Prostate gland (tissue), 2 donors: ENCODE results near the gene ERCC6. TPM values are rescaled to one million over a fixed set of nuclear protein-coding genes. Genes with fewer than 3 reads are reported as not detected.

ENCODE experiments used
- DNase-seq: peaks from one replicate; pipeline ENCODE4 v3.0.0-alpha.2; 2019; ENCODE audit warnings: low spot score
- H3K27ac ChIP-seq, 2 donors: fragments of 200-600 bp; sonication (generic); 2 replicates each; pipeline ENCODE4 v1.5.1; 2017 to 2019
- H3K27me3 ChIP-seq: fragments of 200-600 bp; sonication (generic); replicated peaks from 2 replicates; pipeline ENCODE4 v1.5.1; 2019; ENCODE audit not compliant: insufficient read depth
- H3K36me3 ChIP-seq, 2 donors: fragments of 200-600 bp; sonication (generic); 1 replicate in 1 of 2; 2 replicates in 1 of 2; pipeline versions ENCODE4 v1.5.1 to v1.8.1; 2017 to 2019
- H3K4me1 ChIP-seq: fragments of 200-600 bp; sonication (generic); replicated peaks from 2 replicates; pipeline ENCODE4 v1.5.1; 2019
- H3K4me3 ChIP-seq, 2 donors: fragments of 200-600 bp; sonication (generic); 2 replicates each; pipeline ENCODE4 v1.5.1; 2017 to 2019
- H3K9me3 ChIP-seq: fragments of 200-600 bp; sonication (generic); 2 replicates; pipeline ENCODE4 v1.5.1; 2017
- POLR2A ChIP-seq: fragments of 450-650 bp; IDR thresholded peaks from one replicate; pipeline ENCODE4 v1.6.1; 2016; ENCODE audit warnings: antibody characterized with exemption, mild to moderate bottlenecking
- POLR2AphosphoS5 ChIP-seq: sonication (generic); formaldehyde crosslinking; IDR thresholded peaks from one replicate; pipeline ENCODE4 v1.6.1; 2017; ENCODE audit warnings: antibody characterized with exemption
- WGBS: methylation state at CpG from one replicate; pipeline ENCODE4 v1.1.5; 2018; 5-methylcytosine and 5-hydroxymethylcytosine counted together
- intact Hi-C: fragments of 100-400 bp; cut with DNase I; formaldehyde crosslinking; loops from one replicate; pipeline ENCODE4 v1.14.2; 2022
- total RNA-seq, 2 donors: library from RNA; depleted of rRNA; stranded (reverse); fragments of >200 nt; gene quantifications; one replicate each; pipeline ENCODE4 v1.1.0, GENCODE V29; 2016
- TF ChIP-seq, protein P1 (sequence below), 4 experiments: fragments of 200-600 bp in 2 of 4; fragments of 450-650 bp in 2 of 4; sonication (generic) in 2 of 4; IDR thresholded peaks; 1 replicate in 3 of 4; 2 replicates in 1 of 4; pipeline ENCODE4 v1.5.1; 2016 to 2019; ENCODE audit warnings: antibody characterized with exemption in 4 of 4, mild to moderate bottlenecking in 2 of 4, moderate library complexity in 2 of 4

The ERCC6 gene
- 10 to 100 TPM; 18.5 to 45.5 TPM for total RNA-seq

DNA sequence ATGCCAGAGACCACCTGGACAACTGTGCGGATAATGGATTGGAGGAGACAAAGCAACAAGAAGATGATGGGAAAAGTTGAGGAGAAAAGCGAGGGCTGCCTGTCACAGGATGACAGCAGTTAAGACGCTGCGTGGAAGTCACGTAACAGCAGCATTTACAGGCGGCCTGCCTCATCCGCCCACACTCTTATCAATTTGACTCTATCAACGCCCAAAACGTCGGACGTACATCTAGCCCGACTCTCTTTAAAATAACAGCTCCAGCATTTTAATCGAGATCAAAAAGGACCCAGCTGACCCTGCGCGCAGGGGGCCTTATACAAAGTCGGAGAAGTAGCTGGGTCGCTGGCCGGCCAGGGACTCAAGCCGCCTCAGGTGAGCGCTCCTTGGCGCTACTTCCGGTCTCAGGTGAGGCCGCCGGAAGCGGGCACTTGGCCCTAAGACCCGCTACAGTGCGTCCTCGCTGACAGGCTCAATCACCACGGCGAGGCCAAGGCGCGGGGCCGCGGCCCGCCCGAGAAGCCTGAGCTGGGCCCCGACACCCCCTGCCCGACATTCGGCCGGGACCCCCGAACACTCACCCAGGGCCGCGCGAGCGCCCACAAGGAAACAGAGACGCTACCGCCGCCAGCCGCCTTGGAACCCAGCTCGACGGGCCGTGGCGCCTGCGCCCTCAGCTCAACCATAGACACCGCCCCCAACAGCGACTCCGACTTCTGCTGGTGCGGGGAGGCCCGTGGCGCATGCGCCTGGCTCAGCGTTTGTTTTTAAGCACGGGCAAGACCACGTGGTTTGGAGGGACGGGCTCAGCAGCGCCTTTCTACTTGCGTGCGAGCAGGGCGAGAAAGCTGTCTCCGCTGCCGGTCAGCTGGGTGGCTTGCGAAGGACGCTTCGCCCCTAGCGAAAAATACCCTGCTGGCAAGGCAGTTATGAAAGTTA, at the start of gene ERCC6:
Gene ERCC6 (minus strand): TSS at position 741 of the 939 bp plus-strand sequence.
- H3K4me3 ChIP-seq, result peak within 1 kb of the TSS; percentile 61 to 68
- H3K4me1 ChIP-seq, result no peaks in the 10 kb centered on the region
- no peaks in the 10 kb centered on the region for H3K9me3 ChIP-seq
- DNase-seq, result peak; percentile 97
- WGBS, result 1% methylated on average over 66 of the region's 75 CpGs
- no peaks in the 10 kb centered on the region for H3K36me3 ChIP-seq
- peak within 1 kb of the TSS; percentile 87 to 88 for H3K27ac ChIP-seq
- TF ChIP-seq POLR2AphosphoS5 (peak; percentile 93), POLR2A (peak; percentile 81)
- TF ChIP-seq, protein P1, sequence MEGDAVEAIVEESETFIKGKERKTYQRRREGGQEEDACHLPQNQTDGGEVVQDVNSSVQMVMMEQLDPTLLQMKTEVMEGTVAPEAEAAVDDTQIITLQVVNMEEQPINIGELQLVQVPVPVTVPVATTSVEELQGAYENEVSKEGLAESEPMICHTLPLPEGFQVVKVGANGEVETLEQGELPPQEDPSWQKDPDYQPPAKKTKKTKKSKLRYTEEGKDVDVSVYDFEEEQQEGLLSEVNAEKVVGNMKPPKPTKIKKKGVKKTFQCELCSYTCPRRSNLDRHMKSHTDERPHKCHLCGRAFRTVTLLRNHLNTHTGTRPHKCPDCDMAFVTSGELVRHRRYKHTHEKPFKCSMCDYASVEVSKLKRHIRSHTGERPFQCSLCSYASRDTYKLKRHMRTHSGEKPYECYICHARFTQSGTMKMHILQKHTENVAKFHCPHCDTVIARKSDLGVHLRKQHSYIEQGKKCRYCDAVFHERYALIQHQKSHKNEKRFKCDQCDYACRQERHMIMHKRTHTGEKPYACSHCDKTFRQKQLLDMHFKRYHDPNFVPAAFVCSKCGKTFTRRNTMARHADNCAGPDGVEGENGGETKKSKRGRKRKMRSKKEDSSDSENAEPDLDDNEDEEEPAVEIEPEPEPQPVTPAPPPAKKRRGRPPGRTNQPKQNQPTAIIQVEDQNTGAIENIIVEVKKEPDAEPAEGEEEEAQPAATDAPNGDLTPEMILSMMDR (IDR thresholded peaks at IDR 0.05), result peak in 2 of 4 experiments; percentile 32 to 34
- intact Hi-C loops, result no loop called here
- H3K27me3 ChIP-seq, result no peaks in the 10 kb centered on the region

DNA sequence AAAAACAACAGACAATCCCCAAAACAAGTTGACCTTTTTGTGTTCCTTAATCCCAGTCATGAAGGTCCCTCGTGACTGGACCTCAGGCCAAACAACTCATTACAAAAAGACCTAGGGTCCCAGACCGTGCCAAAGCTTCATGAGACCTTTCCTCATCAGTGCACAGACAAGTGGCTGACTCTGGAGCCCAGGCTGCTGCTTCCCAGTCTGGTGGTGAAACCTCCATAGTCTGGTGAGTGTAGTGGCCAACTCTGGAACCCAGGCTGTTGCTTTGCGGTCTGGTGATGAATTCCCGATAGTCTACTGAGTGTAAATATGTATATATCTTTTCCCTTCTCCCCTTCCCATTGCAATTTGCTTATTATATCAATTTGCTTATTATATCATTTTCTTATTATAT, 49.1 kb upstream of the ERCC6 start:
- H3K4me1 ChIP-seq, result no peaks in the 10 kb centered on the region
- WGBS, result 89% methylated on average over 4 of the region's 4 CpGs

DNA sequence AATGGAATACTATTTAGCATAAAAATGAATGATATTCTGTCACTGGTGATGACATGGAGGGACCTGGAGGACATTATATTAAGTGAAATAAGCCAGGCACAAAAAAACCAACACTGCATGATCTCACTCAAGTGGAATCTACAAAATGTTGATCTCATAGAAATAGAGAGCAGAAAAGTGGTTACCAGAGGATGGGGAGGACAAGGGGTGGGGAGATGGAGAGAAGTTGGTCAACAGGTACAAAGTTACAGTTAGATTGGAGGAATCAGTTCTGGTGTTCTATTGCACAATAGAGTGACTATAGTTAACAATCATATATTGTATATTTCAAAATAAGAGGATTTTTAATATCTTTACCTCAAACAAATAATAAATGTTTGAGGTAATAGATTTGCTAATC, 46.5 kb upstream of the ERCC6 start:
- H3K27me3 ChIP-seq, result no peaks in the 10 kb centered on the region
- DNase-seq, result no peak
- H3K9me3 ChIP-seq, result no peaks in the 10 kb centered on the region
- no peaks in the 10 kb centered on the region for H3K4me1 ChIP-seq
- H3K4me3 ChIP-seq, result no peak overlapping the region
- intact Hi-C loops, result no loop called here
- no peak overlapping the region for H3K27ac ChIP-seq
- TF ChIP-seq POLR2AphosphoS5, result no peak
- TF ChIP-seq, protein P1 (IDR thresholded peaks at IDR 0.05), result no peak
- TF ChIP-seq POLR2A, result no peak
- no peaks in the 10 kb centered on the region for H3K36me3 ChIP-seq

More for the DNA sequence above, 49.1 kb upstream of the ERCC6 start:
- no peak overlapping the region for H3K27ac ChIP-seq
- intact Hi-C loops, result no loop called here
- no peak overlapping the region for H3K4me3 ChIP-seq
- TF ChIP-seq, protein P1 (IDR thresholded peaks at IDR 0.05), result no peak
- TF ChIP-seq POLR2A (no peak), POLR2AphosphoS5 (no peak)
- no peak for DNase-seq
- no peaks in the 10 kb centered on the region for H3K9me3 ChIP-seq
- H3K36me3 ChIP-seq, result no peaks in the 10 kb centered on the region
- no peaks in the 10 kb centered on the region for H3K27me3 ChIP-seq

DNA sequence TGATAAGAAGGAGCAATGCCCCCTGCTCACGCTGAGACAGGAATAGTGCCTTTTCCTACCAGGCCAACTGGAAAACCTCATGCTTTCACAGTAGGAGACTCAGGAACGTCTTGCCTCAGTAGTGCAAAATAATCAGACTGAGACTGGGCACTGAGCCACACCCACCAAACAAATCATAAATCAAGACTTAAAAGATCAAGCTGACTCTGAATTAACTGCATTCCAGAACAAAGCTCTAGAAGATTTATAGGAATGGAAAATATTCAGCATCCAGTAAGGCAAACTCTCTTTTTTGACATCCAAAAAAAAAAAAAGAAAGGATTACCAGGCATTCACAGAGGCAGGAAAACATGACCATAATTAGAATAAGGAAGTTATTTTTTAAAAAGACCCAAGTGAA, 40.7 kb upstream of the ERCC6 start:
- TF ChIP-seq POLR2AphosphoS5 (no peak), POLR2A (no peak)
- TF ChIP-seq, protein P1 (IDR thresholded peaks at IDR 0.05), result no peak
- H3K27me3 ChIP-seq, result no peaks in the 10 kb centered on the region
- H3K36me3 ChIP-seq, result no peaks in the 10 kb centered on the region
- no peaks in the 10 kb centered on the region for H3K9me3 ChIP-seq
- no peaks in the 10 kb centered on the region for H3K4me1 ChIP-seq
- H3K27ac ChIP-seq, result no peak overlapping the region
- DNase-seq, result no peak
- H3K4me3 ChIP-seq, result no peak overlapping the region
- intact Hi-C loops, result no loop called here
- WGBS, result 33% methylated on average over 2 of the region's 2 CpGs

DNA sequence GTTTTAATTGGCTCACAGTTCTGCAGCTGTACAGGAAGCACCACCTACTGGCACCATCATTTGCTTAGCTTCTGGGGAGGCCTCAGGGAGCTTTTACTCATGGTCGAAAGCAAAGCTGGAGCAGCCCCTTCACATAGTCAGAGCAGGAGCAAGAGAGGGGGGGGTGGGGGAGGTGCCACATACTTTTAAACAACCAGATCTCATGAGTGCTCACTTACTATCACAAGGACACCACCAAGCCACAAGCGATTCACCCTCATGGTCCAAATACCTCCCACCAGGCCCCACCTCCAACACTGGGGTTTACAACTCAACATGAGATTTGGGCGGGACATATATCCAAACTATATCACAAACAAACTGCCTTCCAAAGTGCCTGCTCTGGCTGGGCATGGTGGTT, 39.5 kb upstream of the ERCC6 start:
- Histone ChIP-seq H3K4me1 (no peaks in the 10 kb centered on the region), H3K36me3 (no peaks in the 10 kb centered on the region), H3K9me3 (no peaks in the 10 kb centered on the region), H3K27me3 (no peaks in the 10 kb centered on the region), H3K4me3 (no peak overlapping the region), H3K27ac (no peak overlapping the region)
- no peak for DNase-seq
- intact Hi-C loops, result no loop called here
- 94% methylated on average over 3 of the region's 3 CpGs for WGBS
- TF ChIP-seq POLR2AphosphoS5 (no peak), POLR2A (no peak)
- TF ChIP-seq, protein P1 (IDR thresholded peaks at IDR 0.05), result no peak
